H1 (cell line): ENCODE measurements around the gene PTGIS. TPM values are rescaled to one million over a fixed set of nuclear protein-coding genes. Genes with fewer than 3 reads are reported as not detected.

Experiments
- EZH2 ChIP-seq: fragments of 200-600 bp; sonication (generic); IDR thresholded peaks from 2 replicates; pipeline ENCODE4 v1.7.1; 2012; ENCODE audit warnings: low read depth, mild to moderate bottlenecking, moderate library complexity, low read length, inconsistent platforms; ENCODE audit not compliant: severe bottlenecking
- JUN ChIP-seq: IDR thresholded peaks from 2 replicates; pipeline ENCODE4 v1.6.1; 2011; ENCODE audit warnings: low read depth, mild to moderate bottlenecking, improper control_type of control experiment, low read length
- SRF ChIP-seq: IDR thresholded peaks from 2 replicates; pipeline ENCODE4 v1.6.1; 2011; ENCODE audit warnings: mild to moderate bottlenecking, low read depth, low read length, moderate library complexity
- TEAD4 ChIP-seq: IDR thresholded peaks from 2 replicates; pipeline ENCODE4 v1.6.1; 2012; ENCODE audit warnings: low read depth, low read length, inconsistent platforms, mixed read lengths
- polyA plus RNA-seq, 7 experiments: library from polyadenylated mRNA; depleted of rRNA in 3 of 7; stranded (reverse) in 5 of 7; unstranded in 2 of 7; fragments of >200 nt in 5 of 7; fragments of 200-250 nt in 2 of 7; gene quantifications; 1 replicate in 5 of 7; 2 replicates in 1 of 7; 4 replicates in 1 of 7; pipeline versions ENCODE4 v1.2.1 to v1.2.3, GENCODE V29; 2011 to 2013; ENCODE audit warnings: missing spikeins in 2 of 7, mixed read lengths in 2 of 7
- total RNA-seq: library from RNA; stranded (reverse); fragmentation: NEBNext Ultra II Directional; extraction: Animal tissue kit (Norgen Biotek cat#: 25700); gene quantifications from 2 replicates; pipeline ENCODE4 v1.2.1, GENCODE V29; 2021
- TF ChIP-seq, protein P1 (sequence below): IDR thresholded peaks from 2 replicates; pipeline ENCODE4 v1.6.1; 2011; ENCODE audit warnings: low read length, improper control_type of control experiment

The PTGIS gene
- total and polyA plus RNA-seq, 2 of the 8 experiments (the other 6 are each of a cell fraction or from before 2014, with no cell fraction given): 29.9 to 35.5 TPM

DNA sequence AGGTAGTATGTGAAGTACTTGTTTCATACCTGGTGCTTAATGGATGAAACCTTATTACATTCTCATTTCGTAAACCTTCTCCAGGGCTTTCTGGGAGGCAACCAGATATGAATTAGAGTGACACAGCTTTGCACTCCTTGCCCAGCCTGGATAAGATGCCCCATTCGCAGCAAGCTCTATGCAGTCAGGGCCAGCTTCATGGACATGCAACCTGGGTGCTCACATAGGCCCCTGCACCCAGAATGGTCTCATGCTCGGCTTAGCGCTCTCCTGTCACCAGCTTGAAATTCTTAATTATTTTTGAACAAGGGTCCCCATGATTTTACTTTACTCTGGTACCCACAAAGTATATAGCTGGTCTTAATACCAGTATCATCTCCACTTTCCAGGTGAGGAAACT lies 11.3 kb upstream of the PTGIS start (continued):
- TF ChIP-seq, protein P1, sequence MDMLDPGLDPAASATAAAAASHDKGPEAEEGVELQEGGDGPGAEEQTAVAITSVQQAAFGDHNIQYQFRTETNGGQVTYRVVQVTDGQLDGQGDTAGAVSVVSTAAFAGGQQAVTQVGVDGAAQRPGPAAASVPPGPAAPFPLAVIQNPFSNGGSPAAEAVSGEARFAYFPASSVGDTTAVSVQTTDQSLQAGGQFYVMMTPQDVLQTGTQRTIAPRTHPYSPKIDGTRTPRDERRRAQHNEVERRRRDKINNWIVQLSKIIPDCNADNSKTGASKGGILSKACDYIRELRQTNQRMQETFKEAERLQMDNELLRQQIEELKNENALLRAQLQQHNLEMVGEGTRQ: no peak
- TF ChIP-seq EZH2 (no peak), JUN (no peak), SRF (no peak), TEAD4 (no peak)
